ENCODE results near the gene RABGAP1L. TPM values are rescaled to one million over a fixed set of nuclear protein-coding genes. Genes with fewer than 3 reads are reported as not detected.
"Not testable (repeated sequence)": the region's sequence is repeated elsewhere in the genome, so short reads cannot be mapped to it uniquely, and the experiment has no call there.

Gene RABGAP1L
- total and polyA plus RNA-seq, 10 of the 15 experiments (the other 5 are each of a cell fraction or from before 2014, with no cell fraction given) = 5.8 to 194 (median 113) TPM

DNA sequence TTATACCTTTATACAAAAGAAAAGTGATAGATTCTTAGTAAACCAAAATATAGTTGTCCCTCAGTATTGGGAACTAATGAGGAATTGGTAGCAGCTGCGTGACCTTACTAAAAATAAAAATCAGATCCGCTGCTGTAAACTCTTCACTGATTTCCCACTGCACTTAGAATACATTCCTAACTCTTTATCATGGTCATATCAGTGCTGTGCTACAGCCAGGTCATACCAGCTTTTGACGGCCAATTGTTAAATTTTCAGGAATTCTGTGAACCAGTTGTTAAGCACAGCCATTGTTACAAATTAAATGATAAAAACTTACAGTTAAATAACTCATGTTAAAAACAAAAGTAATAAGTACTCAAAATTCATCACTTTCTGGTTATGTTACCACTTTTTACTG lies 533.8 kb downstream of the RABGAP1L start (continued):
- TF ChIP-seq, protein P1, sequence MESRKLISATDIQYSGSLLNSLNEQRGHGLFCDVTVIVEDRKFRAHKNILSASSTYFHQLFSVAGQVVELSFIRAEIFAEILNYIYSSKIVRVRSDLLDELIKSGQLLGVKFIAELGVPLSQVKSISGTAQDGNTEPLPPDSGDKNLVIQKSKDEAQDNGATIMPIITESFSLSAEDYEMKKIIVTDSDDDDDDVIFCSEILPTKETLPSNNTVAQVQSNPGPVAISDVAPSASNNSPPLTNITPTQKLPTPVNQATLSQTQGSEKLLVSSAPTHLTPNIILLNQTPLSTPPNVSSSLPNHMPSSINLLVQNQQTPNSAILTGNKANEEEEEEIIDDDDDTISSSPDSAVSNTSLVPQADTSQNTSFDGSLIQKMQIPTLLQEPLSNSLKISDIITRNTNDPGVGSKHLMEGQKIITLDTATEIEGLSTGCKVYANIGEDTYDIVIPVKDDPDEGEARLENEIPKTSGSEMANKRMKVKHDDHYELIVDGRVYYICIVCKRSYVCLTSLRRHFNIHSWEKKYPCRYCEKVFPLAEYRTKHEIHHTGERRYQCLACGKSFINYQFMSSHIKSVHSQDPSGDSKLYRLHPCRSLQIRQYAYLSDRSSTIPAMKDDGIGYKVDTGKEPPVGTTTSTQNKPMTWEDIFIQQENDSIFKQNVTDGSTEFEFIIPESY (IDR thresholded peaks at IDR 0.05) = no peak
- TF ChIP-seq BACH1 (IDR thresholded peaks at IDR 0.05; ENCODE audit: borderline replicate concordance) = no peak
- no peak for TF ChIP-seq RB1 (IDR thresholded peaks at IDR 0.05; ENCODE audit: borderline replicate concordance)
- TF ChIP-seq IKZF2 (IDR thresholded peaks at IDR 0.05) = no peak

DNA sequence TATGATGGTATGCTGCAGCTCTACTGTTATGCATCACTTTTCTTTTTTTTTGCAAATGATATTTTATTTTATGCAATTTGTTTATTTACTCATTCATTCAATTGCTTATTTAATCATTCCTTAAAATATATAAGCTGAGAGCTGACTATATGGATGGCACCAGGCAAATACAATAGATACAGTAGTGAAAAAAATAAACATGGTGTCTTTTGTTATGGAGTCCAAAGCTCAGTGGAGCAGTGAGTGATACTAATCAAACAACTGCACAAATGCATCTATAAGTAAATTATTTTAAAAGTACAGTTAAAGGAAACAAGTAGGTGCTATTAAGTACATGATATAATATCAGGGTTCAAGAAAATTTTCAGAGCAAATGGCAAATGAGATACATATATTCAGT lies 534.2 kb downstream of the RABGAP1L start:
- ATAC-seq; H3K9me3 ChIP-seq (replicated peaks; ENCODE audit: control insufficient read depth, insufficient read depth, low read length); H3K79me2 ChIP-seq (ENCODE audit: control insufficient read depth, insufficient read depth, low read length); BruUV-seq (replicated peaks); H3K36me3 ChIP-seq (ENCODE audit: control insufficient read depth in 2 of 2, insufficient read depth in 2 of 2, low read length in 1 of 2); POLR2A ChIA-PET; in situ Hi-C loops (cut with MboI); H3K27me3 ChIP-seq (replicated peaks in 1 of 2; ENCODE audit: control insufficient read depth in 2 of 2, insufficient read depth in 2 of 2, low read length in 1 of 2); DNase-seq (ENCODE audit: low read depth, low spot score); H3K4me1 ChIP-seq (ENCODE audit: control insufficient read depth, insufficient read depth, low read length); intact Hi-C loops (cut with micrococcal nuclease; ENCODE audit: unreplicated experiment); H3K4me3 ChIP-seq; H3K27ac ChIP-seq (ENCODE audit: control insufficient read depth, insufficient read depth); FAIRE-seq; CTCF ChIA-PET; H4K20me1 ChIP-seq (ENCODE audit: control insufficient read depth, insufficient read depth); H3K4me2 ChIP-seq (ENCODE audit: control insufficient read depth, insufficient read depth); H3K9ac ChIP-seq (ENCODE audit: control insufficient read depth, insufficient read depth, low read length); RAD21 ChIA-PET (ENCODE audit: unreplicated experiment); SMC1A ChIA-PET (ENCODE audit: uncharacterized antibody, unreplicated experiment); H2AFZ ChIP-seq (ENCODE audit: control insufficient read depth, low read depth, low read length): not testable (repeated sequence)

Measured in GM12878 (cell line).